PFSK-1 (cell line): Measurements from ENCODE around the gene LGR5.

Experiments
- FOXP2 ChIP-seq: optimal IDR thresholded peaks from 2 replicates; pipeline ENCODE3; 2011; ENCODE audit warnings: borderline replicate concordance, control low read depth, inconsistent platforms; ENCODE audit not compliant: insufficient read depth; ENCODE audit errors: extremely low read length, extremely low read depth
- POLR2AphosphoS5 ChIP-seq: IDR thresholded peaks from 2 replicates; pipeline ENCODE4 v1.6.1; 2012; ENCODE audit warnings: low read depth, mild to moderate bottlenecking, control low read depth, low read length, moderate library complexity

DNA sequence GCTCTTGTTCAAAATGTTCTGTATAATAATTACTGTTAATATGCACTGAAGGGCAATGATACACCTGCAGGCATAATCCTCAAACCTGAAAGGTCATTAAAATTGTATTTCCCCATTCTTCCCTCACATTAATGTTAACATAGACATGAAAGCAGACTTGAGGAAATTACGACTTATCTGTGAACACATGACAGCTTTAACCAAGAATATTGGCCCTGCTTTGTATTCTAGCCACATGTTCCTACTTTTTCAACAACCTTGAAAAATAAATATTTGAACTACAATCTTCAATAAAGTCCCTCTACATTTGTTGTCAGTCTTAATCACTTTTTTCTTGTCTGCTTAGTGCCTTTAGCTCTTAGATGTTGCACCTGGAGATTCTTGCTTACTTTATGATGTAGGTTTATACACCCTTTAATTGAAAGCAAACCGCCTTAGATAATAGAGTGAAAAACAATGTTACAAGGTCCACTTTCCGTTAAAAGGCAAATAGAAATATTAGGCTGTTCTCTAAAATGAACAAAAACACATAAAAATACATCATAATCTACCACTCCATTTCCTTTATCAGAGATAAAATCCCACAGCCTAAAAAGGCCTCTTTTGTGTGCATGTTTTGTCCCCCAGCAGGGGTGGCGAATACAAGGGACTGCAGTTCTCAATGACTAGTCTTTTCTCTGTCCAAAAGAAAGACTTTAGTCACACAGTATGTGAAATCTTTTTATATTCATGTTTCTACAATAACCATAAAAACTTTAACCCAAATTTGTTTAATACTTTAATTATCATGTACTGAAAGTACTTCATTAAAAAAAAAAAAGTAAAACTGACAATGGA, 168.1 kb downstream of the LGR5 start:
- no peak for TF ChIP-seq POLR2AphosphoS5
- no peak for TF ChIP-seq FOXP2
